ENCODE measurements around the gene GALNT9.
"Not testable (repeated sequence)": the region's sequence is repeated elsewhere in the genome, so short reads cannot be mapped to it uniquely, and the experiment has no call there.

Gene GALNT9

GRCh38 chr12:132264086-132265010 is 65.0 kb downstream of the GALNT9 start:
- no peak for DNase-seq (ENCODE audit: low spot score)

GRCh38 chr12:132263451-132264049 is 65.8 kb downstream of the GALNT9 start:
- no peak for DNase-seq (ENCODE audit: low spot score)

GRCh38 chr12:132263061-132263360 is 66.4 kb downstream of the GALNT9 start:
- DNase-seq (ENCODE audit: low spot score), result no peak

GRCh38 chr12:132262256-132263060 is 66.9 kb downstream of the GALNT9 start:
- no peak for DNase-seq (ENCODE audit: low spot score)

GRCh38 chr12:132261328-132262138 is 67.9 kb downstream of the GALNT9 start:
- DNase-seq (ENCODE audit: low spot score), result no peak

- no peak for DNase-seq (ENCODE audit: low spot score)
Measured at GRCh38 chr12:132260721-132261120, 68.7 kb downstream of the GALNT9 start.

- DNase-seq (ENCODE audit: low spot score), result no peak
Measured at GRCh38 chr12:132259872-132260695, 69.3 kb downstream of the GALNT9 start.

GRCh38 chr12:132259364-132259871 is 70.0 kb downstream of the GALNT9 start:
- DNase-seq (ENCODE audit: low spot score), result no peak

- DNase-seq (ENCODE audit: low spot score), result no peak
Measured at GRCh38 chr12:132258543-132258942, 70.8 kb downstream of the GALNT9 start.

- no peak for DNase-seq (ENCODE audit: low spot score)
Measured at GRCh38 chr12:132257955-132258490, 71.4 kb downstream of the GALNT9 start.

- DNase-seq (ENCODE audit: low spot score), result no peak
Measured at GRCh38 chr12:132257206-132257954, 72.0 kb downstream of the GALNT9 start.

GRCh38 chr12:132256646-132257045 is 72.7 kb downstream of the GALNT9 start:
- DNase-seq (ENCODE audit: low spot score), result no peak

GRCh38 chr12:132255642-132256041 is 73.7 kb downstream of the GALNT9 start:
- no peak for DNase-seq (ENCODE audit: low spot score)

- DNase-seq (ENCODE audit: low spot score), result no peak
Measured at GRCh38 chr12:132253698-132254480, 75.5 kb downstream of the GALNT9 start.

GRCh38 chr12:132252981-132253380 is 76.4 kb downstream of the GALNT9 start:
- DNase-seq (ENCODE audit: low spot score), result not testable (repeated sequence)

- no peak for DNase-seq (ENCODE audit: low spot score)
Measured at GRCh38 chr12:132251741-132252490, 77.5 kb downstream of the GALNT9 start.

- DNase-seq (ENCODE audit: low spot score), result no peak
Measured at GRCh38 chr12:132251310-132251709, 78.1 kb downstream of the GALNT9 start.

- no peak for DNase-seq (ENCODE audit: low spot score)
Measured at GRCh38 chr12:132250707-132251106, 78.7 kb downstream of the GALNT9 start.
